Neural cell (in vitro differentiated cells): ENCODE measurements around the gene AJUBA.

Experiments used
- CTCF ChIP-seq: fragments of 450-650 bp; IDR thresholded peaks from 2 replicates; pipeline ENCODE4 v1.5.1; 2014; ENCODE audit warnings: antibody characterized with exemption, mild to moderate bottlenecking, moderate library complexity; ENCODE audit not compliant: poor library complexity, severe bottlenecking
- EP300 ChIP-seq: fragments of 450-650 bp; conservative IDR thresholded peaks from 2 replicates; pipeline ENCODE4 v1.6.1; 2014; ENCODE audit warnings: antibody characterized with exemption, mild to moderate bottlenecking, moderate library complexity; ENCODE audit not compliant: poor library complexity, severe bottlenecking
- EZH2 ChIP-seq: fragments of 200-600, 300-800 bp; shearing (Covaris generic), sonication (generic); IDR thresholded peaks from 2 replicates; pipeline ENCODE4 v1.6.1; 2014; ENCODE audit warnings: antibody characterized with exemption, low read length, borderline replicate concordance, mild to moderate bottlenecking; ENCODE audit not compliant: insufficient read depth, poor library complexity, severe bottlenecking
- MXI1 ChIP-seq: fragments of 450-650 bp; conservative IDR thresholded peaks from 2 replicates; pipeline ENCODE4 v1.6.1; 2014; ENCODE audit warnings: antibody characterized with exemption, mild to moderate bottlenecking; ENCODE audit not compliant: poor library complexity, severe bottlenecking
- POLR2AphosphoS5 ChIP-seq: IDR thresholded peaks from 2 replicates; pipeline ENCODE4 v1.6.1; 2012
- RAD21 ChIP-seq: fragments of 450-650 bp; conservative IDR thresholded peaks from 2 replicates; pipeline ENCODE4 v1.6.1; 2014; ENCODE audit warnings: antibody characterized with exemption, mild to moderate bottlenecking, moderate library complexity
- REST ChIP-seq: IDR thresholded peaks from 2 replicates; pipeline ENCODE4 v1.6.1; 2012; ENCODE audit warnings: borderline replicate concordance
- SMC3 ChIP-seq: fragments of 450-650 bp; conservative IDR thresholded peaks from 2 replicates; pipeline ENCODE4 v1.6.1; 2014; ENCODE audit warnings: antibody characterized with exemption, mild to moderate bottlenecking, moderate library complexity; ENCODE audit not compliant: poor library complexity
- TAF1 ChIP-seq: IDR thresholded peaks from 2 replicates; pipeline ENCODE4 v1.6.1; 2012; ENCODE audit warnings: low read depth

- TF ChIP-seq CTCF (no peak), REST (no peak), EP300 (no peak), POLR2AphosphoS5 (no peak), EZH2 (no peak), TAF1 (no peak), MXI1 (no peak), RAD21 (no peak), SMC3 (no peak)
Measured at GRCh38 chr14:22981876-22982476, 375 bp downstream of the AJUBA start.
